Panc1 (cell line): ENCODE data around the gene CPSF6.

Experiments
- CTCF ChIP-seq: fragments of 450-650 bp; IDR thresholded peaks from 2 replicates; pipeline ENCODE4 v1.5.1; 2017; ENCODE audit warnings: mild to moderate bottlenecking
- POLR2AphosphoS5 ChIP-seq: IDR thresholded peaks from 2 replicates; pipeline ENCODE4 v1.6.1; 2012; ENCODE audit warnings: mild to moderate bottlenecking, low read depth, low read length, moderate library complexity
- REST ChIP-seq, 2 experiments: IDR thresholded peaks; 2 replicates each; pipeline ENCODE4 v1.6.1; 2011 to 2012; ENCODE audit warnings: low read depth in 2 of 2, control low read depth in 1 of 2, low read length in 1 of 2, mild to moderate bottlenecking in 1 of 2, moderate library complexity in 1 of 2; ENCODE audit not compliant: insufficient read depth in 1 of 2
- SIN3A ChIP-seq: IDR thresholded peaks from 2 replicates; pipeline ENCODE4 v1.6.1; 2012; ENCODE audit warnings: low read depth, mild to moderate bottlenecking, low read length, moderate library complexity, borderline replicate concordance; ENCODE audit not compliant: insufficient read depth
- TCF7L2 ChIP-seq: IDR thresholded peaks from 2 replicates; pipeline ENCODE4 v1.6.1; 2011; ENCODE audit warnings: mild to moderate bottlenecking, low read depth, low read length, inconsistent platforms

GRCh38 chr12:69239922-69240630 lies 707 bp downstream of the CPSF6 start:
- TF ChIP-seq CTCF (no peak), TCF7L2 (peak; percentile 34; the same call in 1 of the 2 replicates), POLR2AphosphoS5 (no peak), SIN3A (no peak), REST (IDR thresholded peaks at IDR 0.05; ENCODE audit: insufficient read depth in 1 of 2, low read depth in 2 of 2, low read length in 1 of 2) (no peak)
